H1 (cell line): ENCODE data around the gene MORN5. TPM values are rescaled to one million over a fixed set of nuclear protein-coding genes. Genes with fewer than 3 reads are reported as not detected.
A peak's percentile ranks its signal among the peaks of the same experiment; 100 is the strongest.

ENCODE experiments used
- CTCF ChIA-PET: fragments of 300-600 bp; sonication (Branson Sonifier 250); formaldehyde crosslinking; loops from one replicate; lab custom pipeline; 2021; ENCODE audit not compliant: partially characterized antibody; lab: Charles Lee
- POLR2A ChIA-PET: fragments of 300-600 bp; sonication (Branson Sonifier 250); formaldehyde crosslinking; loops from one replicate; lab custom pipeline; 2021; ENCODE audit warnings: inconsistent platforms; ENCODE audit not compliant: partially characterized antibody; lab: Charles Lee
- DNase-seq, 2 experiments: peaks; one replicate each; pipeline versions ENCODE4 v3.0.0 to v3.0.0-alpha.2; 2010 to 2022; ENCODE audit warnings: low spot score in 2 of 2, low read depth in 1 of 2, mixed read lengths in 1 of 2
- FAIRE-seq: peaks from 2 replicates; lab custom pipeline; 2011; peaks lifted over from hg19 to GRCh38; lab: Jason Lieb, UNC
- H2AFZ ChIP-seq: 2 replicates; pipeline ENCODE4 v1.8.1; 2012; ENCODE audit warnings: low read length, inconsistent platforms
- H2AK5ac ChIP-seq: 2 replicates; pipeline ENCODE4 v1.6.1; 2013; ENCODE audit warnings: low read depth, low read length
- H2BK120ac ChIP-seq: replicated peaks from 2 replicates; pipeline ENCODE3; 2013; ENCODE audit warnings: low read depth, low read length, inconsistent platforms
- H2BK12ac ChIP-seq: 2 replicates; pipeline ENCODE4 v1.6.1; 2013; ENCODE audit warnings: low read depth, low read length
- H2BK15ac ChIP-seq: 2 replicates; pipeline ENCODE4 v1.6.1; 2013; ENCODE audit warnings: low read length
- H2BK20ac ChIP-seq: 2 replicates; pipeline ENCODE4 v1.6.1; 2013; ENCODE audit warnings: low read length
- H2BK5ac ChIP-seq: 2 replicates; pipeline ENCODE4 v1.6.1; 2013; ENCODE audit warnings: low read depth, low read length
- H3K14ac ChIP-seq: 2 replicates; pipeline ENCODE4 v1.6.1; 2013; ENCODE audit warnings: inconsistent platforms; ENCODE audit not compliant: insufficient read length
- H3K18ac ChIP-seq: 2 replicates; pipeline ENCODE4 v1.6.1; 2013; ENCODE audit warnings: low read length; ENCODE audit errors: extremely low read depth
- H3K23ac ChIP-seq: 2 replicates; pipeline ENCODE4 v1.6.1; 2013; ENCODE audit warnings: inconsistent platforms; ENCODE audit not compliant: insufficient read length
- H3K23me2 ChIP-seq: 2 replicates; pipeline ENCODE4 v1.6.1; 2013; ENCODE audit warnings: low read depth, low read length
- H3K27ac ChIP-seq: 2 replicates; pipeline ENCODE4 v1.6.1; 2011; ENCODE audit warnings: low read depth, low read length, inconsistent platforms
- H3K27me3 ChIP-seq, 4 experiments: replicated peaks in 1 of 4; 1 replicate in 1 of 4; 2 replicates in 3 of 4; pipeline versions ENCODE4 v1.6.1 to v1.8.1; 2011 to 2013; ENCODE audit warnings: low read length in 3 of 4, mild to moderate bottlenecking in 3 of 4, inconsistent platforms in 2 of 4, mixed read lengths in 2 of 4, moderate library complexity in 1 of 4; ENCODE audit not compliant: control insufficient read depth in 3 of 4, insufficient read depth in 3 of 4; ENCODE audit errors: extremely low read depth in 1 of 4
- H3K36me3 ChIP-seq, 4 experiments: 2 replicates each; pipeline versions ENCODE4 v1.6.1 to v1.8.1; 2011 to 2013; ENCODE audit warnings: mild to moderate bottlenecking in 4 of 4, low read length in 3 of 4, moderate library complexity in 2 of 4, control low read depth in 1 of 4, inconsistent platforms in 1 of 4; ENCODE audit not compliant: insufficient read depth in 4 of 4, control insufficient read depth in 2 of 4
- H3K4ac ChIP-seq: replicated peaks from 2 replicates; pipeline ENCODE3; 2013; ENCODE audit warnings: low read length, low read depth, mixed read lengths, inconsistent platforms; ENCODE audit not compliant: insufficient read length
- H3K4me1 ChIP-seq, 4 experiments: replicated peaks in 1 of 4; 1 replicate in 1 of 4; 2 replicates in 3 of 4; pipeline versions ENCODE4 v1.6.1 to v1.8.1; 2011 to 2013; ENCODE audit warnings: low read length in 3 of 4, inconsistent platforms in 2 of 4, mixed read lengths in 1 of 4; ENCODE audit not compliant: insufficient read depth in 4 of 4, control insufficient read depth in 3 of 4
- H3K4me2 ChIP-seq, 2 experiments: 2 replicates each; pipeline versions ENCODE4 v1.6.1 to v1.8.1; 2011 to 2013; ENCODE audit warnings: low read depth in 2 of 2, low read length in 2 of 2, control low read depth in 1 of 2, inconsistent platforms in 1 of 2, mild to moderate bottlenecking in 1 of 2; ENCODE audit not compliant: insufficient read depth in 1 of 2
- H3K4me3 ChIP-seq, 4 experiments: fragments of 200-600, 300-600 bp in 1 of 4; sonication (generic), shearing (Covaris generic), sonication (Bioruptor Twin) in 1 of 4; 2 replicates each; pipeline versions ENCODE4 v1.5.1 to v1.8.1; 2011 to 2016; ENCODE audit warnings: low read length in 4 of 4, low read depth in 3 of 4, control low read depth in 2 of 4, inconsistent platforms in 2 of 4, mild to moderate bottlenecking in 2 of 4, mixed read lengths in 1 of 4, moderate library complexity in 1 of 4; ENCODE audit not compliant: insufficient read depth in 2 of 4; ENCODE audit errors: extremely low read depth in 1 of 4
- H3K56ac ChIP-seq: replicated peaks from 2 replicates; pipeline ENCODE3; 2013; ENCODE audit warnings: low read depth, mild to moderate bottlenecking, mixed read lengths, low read length, inconsistent platforms; ENCODE audit not compliant: insufficient read length
- H3K79me1 ChIP-seq: 2 replicates; pipeline ENCODE4 v1.6.1; 2013; ENCODE audit warnings: low read depth, low read length, control low read depth
- H3K79me2 ChIP-seq, 2 experiments: 2 replicates each; pipeline versions ENCODE4 v1.6.1 to v1.8.1; 2012 to 2013; ENCODE audit warnings: low read length in 2 of 2, mild to moderate bottlenecking in 2 of 2, inconsistent platforms in 1 of 2; ENCODE audit not compliant: insufficient read depth in 2 of 2, control insufficient read depth in 1 of 2
- H3K9ac ChIP-seq, 4 experiments: replicated peaks in 1 of 4; 1 replicate in 1 of 4; 2 replicates in 3 of 4; pipeline versions ENCODE4 v1.6.1 to v1.8.1; 2011 to 2013; ENCODE audit warnings: low read depth in 3 of 4, low read length in 3 of 4, control low read depth in 2 of 4, mild to moderate bottlenecking in 2 of 4, moderate library complexity in 2 of 4, inconsistent platforms in 1 of 4; ENCODE audit errors: extremely low read depth in 1 of 4
- H3K9me3 ChIP-seq, 2 experiments: 2 replicates each; pipeline versions ENCODE4 v1.6.1 to v1.8.1; 2012 to 2013; ENCODE audit warnings: mild to moderate bottlenecking in 2 of 2, moderate library complexity in 2 of 2, control low read depth in 1 of 2, inconsistent platforms in 1 of 2, low read depth in 1 of 2, low read length in 1 of 2, mixed read lengths in 1 of 2; ENCODE audit not compliant: insufficient read depth in 2 of 2
- H4K20me1 ChIP-seq, 2 experiments: replicated peaks in 1 of 2; 2 replicates each; pipeline versions ENCODE3 to v1.8.1; 2011 to 2013; ENCODE audit warnings: inconsistent platforms in 2 of 2, low read length in 2 of 2, mild to moderate bottlenecking in 1 of 2; ENCODE audit not compliant: insufficient read depth in 2 of 2, control insufficient read depth in 1 of 2
- H4K5ac ChIP-seq: 2 replicates; pipeline ENCODE4 v1.6.1; 2013; ENCODE audit warnings: low read length, low read depth, mixed read lengths, inconsistent platforms; ENCODE audit not compliant: insufficient read length
- H4K8ac ChIP-seq: 2 replicates; pipeline ENCODE4 v1.8.0; 2013; ENCODE audit warnings: mild to moderate bottlenecking, moderate library complexity, low read length, inconsistent platforms; ENCODE audit not compliant: insufficient read depth; ENCODE audit errors: extremely low read depth
- H4K91ac ChIP-seq: replicated peaks from 2 replicates; pipeline ENCODE3; 2013; ENCODE audit warnings: low read length, mixed read lengths, inconsistent platforms; ENCODE audit not compliant: insufficient read length
- EZH2 ChIP-seq: fragments of 200-600 bp; sonication (generic); IDR thresholded peaks from 2 replicates; pipeline ENCODE4 v1.7.1; 2012; ENCODE audit warnings: low read depth, mild to moderate bottlenecking, moderate library complexity, low read length, inconsistent platforms; ENCODE audit not compliant: severe bottlenecking
- HDAC6 ChIP-seq: IDR thresholded peaks from one replicate; pipeline ENCODE4 v1.7.1; 2012; ENCODE audit warnings: low read depth, mild to moderate bottlenecking, inconsistent platforms, low read length, moderate library complexity
- KDM4A ChIP-seq: IDR thresholded peaks from one replicate; pipeline ENCODE4 v1.7.1; 2012; ENCODE audit warnings: low read depth, mild to moderate bottlenecking, moderate library complexity, low read length, inconsistent platforms; ENCODE audit not compliant: severe bottlenecking
- KDM5A ChIP-seq: fragments of 200-600 bp; IDR thresholded peaks from 2 replicates; pipeline ENCODE4 v1.7.1; 2012; ENCODE audit warnings: mild to moderate bottlenecking, low read length, inconsistent platforms, mixed read lengths
- MAFK ChIP-seq: IDR thresholded peaks from 2 replicates; pipeline ENCODE4 v1.6.1; 2012; ENCODE audit warnings: low read depth, mild to moderate bottlenecking, improper control_type of control experiment, low read length
- NANOG ChIP-seq: IDR thresholded peaks from 2 replicates; pipeline ENCODE4 v1.6.1; 2011; ENCODE audit warnings: low read length, low read depth, mild to moderate bottlenecking, inconsistent platforms; ENCODE audit not compliant: insufficient read depth, poor library complexity, severe bottlenecking
- POLR2AphosphoS5 ChIP-seq: IDR thresholded peaks from 2 replicates; pipeline ENCODE4 v1.6.1; 2011; ENCODE audit warnings: low read depth, low read length
- SIRT6 ChIP-seq: IDR thresholded peaks from one replicate; pipeline ENCODE4 v1.7.1; 2012; ENCODE audit warnings: low read length, inconsistent platforms
- WGBS, 2 experiments: shearing (Covaris generic) in 1 of 2; methylation state at CpG; one replicate each; pipeline versions ENCODE4 v1.1.6 to v1.1.7; 2013 to 2015; ENCODE audit warnings: low lambda C conversion rate in 2 of 2, mixed read lengths in 2 of 2, inconsistent platforms in 1 of 2, low coverage in 1 of 2, missing lambda C conversion rate in 1 of 2; ENCODE audit not compliant: insufficient replicate concordance in 2 of 2, insufficient coverage in 1 of 2, insufficient read length in 1 of 2; ENCODE audit errors: extremely low coverage in 1 of 2, missing lambda C conversion rate in 1 of 2; 5-methylcytosine and 5-hydroxymethylcytosine counted together
- polyA plus RNA-seq, 7 experiments: library from polyadenylated mRNA; depleted of rRNA in 3 of 7; stranded (reverse) in 5 of 7; unstranded in 2 of 7; fragments of >200 nt in 5 of 7; fragments of 200-250 nt in 2 of 7; gene quantifications; 1 replicate in 5 of 7; 2 replicates in 1 of 7; 4 replicates in 1 of 7; pipeline versions ENCODE4 v1.2.1 to v1.2.3, GENCODE V29; 2011 to 2013; ENCODE audit warnings: missing spikeins in 2 of 7, mixed read lengths in 2 of 7
- total RNA-seq: library from RNA; stranded (reverse); fragmentation: NEBNext Ultra II Directional; extraction: Animal tissue kit (Norgen Biotek cat#: 25700); gene quantifications from 2 replicates; pipeline ENCODE4 v1.2.1, GENCODE V29; 2021

MORN5 gene
- total and polyA plus RNA-seq, 2 of the 8 experiments (the other 6 are each of a cell fraction or from before 2014, with no cell fraction given): not detected

- no peak overlapping the region for H3K14ac ChIP-seq
- FAIRE-seq: no peak
- H2AFZ ChIP-seq: no peak overlapping the region
- no peak overlapping the region for H2BK12ac ChIP-seq
- H4K8ac ChIP-seq: no peak overlapping the region
- H3K4me1 ChIP-seq: peaks cover 13 to 25% (median 21%) of the 10 kb centered on the region in 4 experiments
- 77% methylated on average over 2 of the region's 2 CpGs; no CpG with 5 or more reads in 1 of the 2 experiments for WGBS, 2 experiments
- peak overlapping the region; percentile 79; the same call in 1 of the 2 replicates for H2AK5ac ChIP-seq
- H3K27ac ChIP-seq: no peak overlapping the region
- H3K4me2 ChIP-seq: no peak overlapping the region
- TF ChIP-seq HDAC6 (no peak), KDM4A (no peak), SIRT6 (no peak), KDM5A (no peak), POLR2AphosphoS5 (no peak), EZH2 (no peak), MAFK (no peak), NANOG (no peak)
- TF ChIP-seq, all 59 proteins: peak for 0
- Histone ChIP-seq H2BK15ac (no peak overlapping the region), H3K23me2 (peaks cover 8% of the 10 kb centered on the region; the same call in 1 of the 2 replicates), H3K56ac (no peak overlapping the region), H3K79me2 (no peaks in the 10 kb centered on the region), H2BK5ac (no peak overlapping the region), H2BK20ac (no peak overlapping the region), H3K4me3 (no peak overlapping the region), H3K9me3 (no peaks in the 10 kb centered on the region), H3K27me3 (peaks cover 9 to 31% (median 27%) of the 10 kb centered on the region in 4 experiments), H4K20me1 (peaks cover 0 to 1% of the 10 kb centered on the region in 2 experiments), H3K9ac (no peak overlapping the region), H3K36me3 (no peaks in the 10 kb centered on the region), H3K79me1 (no peaks in the 10 kb centered on the region), H3K18ac (no peak overlapping the region), H4K5ac (no peak overlapping the region), H3K4ac (no peak overlapping the region), H3K23ac (no peak overlapping the region), H2BK120ac (no peak overlapping the region), H4K91ac (no peak overlapping the region)
- CTCF ChIA-PET: interaction anchor here (0.6 to 15.6 kb wide), 8 partner anchors 7 to 215 kb away, joined by 3 to 544 read pairs (median 5); partner anchors contain the start of genes MORN5, NDUFA8 and TTLL11
- no peak for DNase-seq
- POLR2A ChIA-PET: interaction anchor here (1.2 to 1.8 kb wide), 2 partner anchors 14 to 241 kb away, joined by 3 read pairs; partner anchors contain the start of gene PTGS1
Measured at GRCh38 chr9:122129969-122130368, 29.7 kb upstream of the MORN5 start.
